GM18873 (cell line): ENCODE data around the gene SPATA18.
"Not testable (repeated sequence)": the region's sequence is repeated elsewhere in the genome, so short reads cannot be mapped to it uniquely, and the experiment has no call there.

Experiments used
- ATAC-seq: cut with Tn5 transposase; IDR thresholded peaks from one replicate; pipeline ENCODE4 v1.9.1; 2021; ENCODE audit warnings: mild to moderate bottlenecking, moderate library complexity, moderate number of reproducible peaks; ENCODE audit not compliant: unreplicated experiment, low FRiP score

Gene SPATA18

GRCh38 chr4:52051615-52052474 lies 741 bp downstream of the SPATA18 start:
- ATAC-seq, result peak; percentile 50

GRCh38 chr4:52052475-52052780 lies 1.3 kb downstream of the SPATA18 start:
- peak; percentile 68 for ATAC-seq

- ATAC-seq, result no peak
These were observed 3.1 kb downstream of the SPATA18 start for GRCh38 chr4:52054254-52054653.

- no peak for ATAC-seq
These were observed 6.1 kb downstream of the SPATA18 start for GRCh38 chr4:52057196-52057595.

- no peak for ATAC-seq
These were observed 7.2 kb downstream of the SPATA18 start for GRCh38 chr4:52058275-52058674.

- no peak for ATAC-seq
These were observed 8.3 kb downstream of the SPATA18 start for GRCh38 chr4:52059372-52059771.

- no peak for ATAC-seq
These were observed 18.5 kb downstream of the SPATA18 start for GRCh38 chr4:52069571-52069970.

GRCh38 chr4:52071791-52072546 lies 20.9 kb downstream of the SPATA18 start:
- ATAC-seq, result no peak

GRCh38 chr4:52076731-52077130 lies 25.6 kb downstream of the SPATA18 start:
- ATAC-seq, result no peak

GRCh38 chr4:52079659-52080058 lies 28.6 kb downstream of the SPATA18 start:
- no peak for ATAC-seq

GRCh38 chr4:52081216-52081615 lies 30.1 kb downstream of the SPATA18 start:
- ATAC-seq, result no peak

- ATAC-seq, result not testable (repeated sequence)
These were observed 35.3 kb downstream of the SPATA18 start for GRCh38 chr4:52086425-52086824.

GRCh38 chr4:52091801-52092200 lies 40.7 kb downstream of the SPATA18 start:
- ATAC-seq, result no peak

GRCh38 chr4:52093466-52093865 lies 42.4 kb downstream of the SPATA18 start:
- no peak for ATAC-seq

- no peak for ATAC-seq
These were observed 43.5 kb downstream of the SPATA18 start for GRCh38 chr4:52094376-52095145.

- ATAC-seq, result no peak
These were observed 44.3 kb downstream of the SPATA18 start for GRCh38 chr4:52095374-52095773.

- ATAC-seq, result no peak
These were observed 44.9 kb downstream of the SPATA18 start for GRCh38 chr4:52096048-52096447.

- ATAC-seq, result no peak
These were observed 47.5 kb downstream of the SPATA18 start for GRCh38 chr4:52098618-52099017.

GRCh38 chr4:52099860-52100461 lies 48.9 kb downstream of the SPATA18 start:
- ATAC-seq, result no peak

GRCh38 chr4:52102587-52102986 lies 51.5 kb downstream of the SPATA18 start:
- no peak for ATAC-seq

- ATAC-seq, result no peak
These were observed 52.2 kb downstream of the SPATA18 start for GRCh38 chr4:52103319-52103718.
